GM12872 (cell line): ENCODE data around the gene ANKS3.
A peak's percentile ranks its signal among the peaks of the same experiment; 100 is the strongest.

Source experiments
- TF ChIP-seq, protein P1 (sequence below): IDR thresholded peaks from 3 replicates; pipeline ENCODE4 v1.5.1; 2011; ENCODE audit warnings: low read depth, mild to moderate bottlenecking, low read length, moderate library complexity; ENCODE audit not compliant: insufficient read depth

The ANKS3 gene

GRCh38 chr16:4656221-4656620 lies 77.8 kb downstream of the ANKS3 start:
- TF ChIP-seq, protein P1, sequence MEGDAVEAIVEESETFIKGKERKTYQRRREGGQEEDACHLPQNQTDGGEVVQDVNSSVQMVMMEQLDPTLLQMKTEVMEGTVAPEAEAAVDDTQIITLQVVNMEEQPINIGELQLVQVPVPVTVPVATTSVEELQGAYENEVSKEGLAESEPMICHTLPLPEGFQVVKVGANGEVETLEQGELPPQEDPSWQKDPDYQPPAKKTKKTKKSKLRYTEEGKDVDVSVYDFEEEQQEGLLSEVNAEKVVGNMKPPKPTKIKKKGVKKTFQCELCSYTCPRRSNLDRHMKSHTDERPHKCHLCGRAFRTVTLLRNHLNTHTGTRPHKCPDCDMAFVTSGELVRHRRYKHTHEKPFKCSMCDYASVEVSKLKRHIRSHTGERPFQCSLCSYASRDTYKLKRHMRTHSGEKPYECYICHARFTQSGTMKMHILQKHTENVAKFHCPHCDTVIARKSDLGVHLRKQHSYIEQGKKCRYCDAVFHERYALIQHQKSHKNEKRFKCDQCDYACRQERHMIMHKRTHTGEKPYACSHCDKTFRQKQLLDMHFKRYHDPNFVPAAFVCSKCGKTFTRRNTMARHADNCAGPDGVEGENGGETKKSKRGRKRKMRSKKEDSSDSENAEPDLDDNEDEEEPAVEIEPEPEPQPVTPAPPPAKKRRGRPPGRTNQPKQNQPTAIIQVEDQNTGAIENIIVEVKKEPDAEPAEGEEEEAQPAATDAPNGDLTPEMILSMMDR: no peak

DNA sequence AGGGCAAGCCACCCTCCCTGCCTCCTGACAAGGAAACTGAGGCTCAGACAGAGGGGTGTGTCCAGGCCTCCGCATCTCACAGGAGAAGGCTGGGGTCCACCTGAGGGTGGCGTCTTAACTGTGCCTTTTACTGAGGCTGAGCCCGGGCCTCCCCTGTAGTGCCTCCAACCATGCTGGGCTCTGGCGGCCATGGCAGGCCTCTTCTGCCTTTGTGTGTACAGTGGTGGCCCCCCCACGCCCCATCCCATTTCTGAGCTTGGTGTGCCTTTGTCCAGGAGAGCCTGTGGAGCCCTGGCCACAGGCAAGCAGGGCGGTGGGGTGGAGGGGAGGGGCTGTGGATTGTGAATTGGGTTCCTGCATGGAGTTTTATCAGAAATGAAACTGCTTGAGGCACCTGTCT lies 78.3 kb downstream of the ANKS3 start:
- TF ChIP-seq, protein P1: no peak

DNA sequence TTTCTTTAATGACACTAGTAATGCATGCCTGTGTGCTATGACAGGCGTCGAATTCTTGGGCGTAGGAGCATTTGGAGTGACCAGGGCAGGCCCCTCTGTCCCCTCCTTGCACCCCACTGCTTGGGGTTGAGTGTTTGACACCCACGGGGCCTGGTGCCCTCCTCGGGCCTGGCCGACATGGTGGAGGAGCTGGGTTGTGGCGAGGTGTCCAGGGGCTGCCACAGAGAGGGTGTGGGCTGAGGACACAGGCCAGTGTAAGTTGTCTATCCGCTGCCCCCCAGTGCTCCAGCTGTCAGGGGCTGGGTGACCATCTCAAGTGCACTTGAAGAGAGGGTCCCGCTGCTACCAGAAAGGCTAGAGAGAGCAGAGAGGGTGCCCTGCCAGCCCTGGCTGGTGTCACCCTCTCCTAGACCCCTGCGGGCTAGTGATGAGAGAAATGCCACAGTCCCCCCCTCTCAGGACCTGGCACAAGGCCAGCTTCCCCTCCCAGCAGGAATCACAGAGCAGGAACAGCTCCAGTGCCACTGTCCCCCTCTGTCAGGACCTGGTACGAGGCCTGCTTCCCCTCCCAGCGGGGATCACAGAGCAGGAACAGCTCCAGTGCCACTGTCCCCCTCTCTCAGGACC lies 79.0 kb downstream of the ANKS3 start:
- TF ChIP-seq, protein P1: no peak

DNA sequence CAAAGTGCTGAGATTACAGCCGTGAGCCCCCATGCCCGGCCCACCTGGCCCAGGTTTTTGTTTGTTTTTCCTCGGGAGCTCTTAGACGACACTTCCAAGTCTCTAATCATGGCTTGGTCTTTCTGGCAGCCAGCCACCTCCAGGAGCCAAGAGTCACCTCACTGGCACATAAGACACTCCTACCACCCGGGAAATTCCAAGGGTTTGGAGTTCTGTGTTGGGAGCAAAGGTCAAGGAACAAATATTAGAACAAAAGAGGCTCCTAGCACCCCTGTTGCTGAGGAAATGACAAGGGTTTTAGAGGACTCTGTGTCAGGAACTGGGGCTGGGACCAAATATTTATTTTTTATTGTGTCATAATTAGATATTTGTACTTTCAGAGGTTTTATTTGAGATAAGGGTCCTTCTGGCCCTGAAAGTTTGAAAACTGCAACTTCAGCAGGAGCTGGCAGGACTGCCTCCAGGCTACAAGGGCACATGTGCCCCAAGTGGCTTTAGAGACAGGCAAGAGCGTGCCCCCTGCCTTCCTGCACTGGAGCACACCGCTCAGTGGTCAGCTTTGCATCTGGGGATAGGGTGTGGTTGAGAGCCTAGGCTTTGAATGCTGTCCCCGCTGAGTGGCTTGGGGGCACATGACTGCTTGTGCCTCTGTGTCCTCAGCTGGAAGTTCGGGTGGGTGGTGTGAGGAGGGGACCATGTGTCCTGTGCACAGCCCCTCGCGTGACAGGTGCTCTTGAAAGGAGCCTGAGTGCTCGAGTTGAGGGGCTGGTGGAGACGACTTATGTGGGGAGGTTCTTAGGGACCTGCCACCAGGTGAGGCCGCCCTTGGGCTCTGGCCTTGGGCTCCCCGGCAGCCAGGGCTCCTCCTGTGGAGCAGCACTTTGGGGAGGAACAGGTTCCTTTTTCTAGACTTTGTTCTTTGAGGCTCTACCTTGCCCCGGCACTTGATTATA lies 79.8 kb downstream of the ANKS3 start:
- TF ChIP-seq, protein P1: no peak

DNA sequence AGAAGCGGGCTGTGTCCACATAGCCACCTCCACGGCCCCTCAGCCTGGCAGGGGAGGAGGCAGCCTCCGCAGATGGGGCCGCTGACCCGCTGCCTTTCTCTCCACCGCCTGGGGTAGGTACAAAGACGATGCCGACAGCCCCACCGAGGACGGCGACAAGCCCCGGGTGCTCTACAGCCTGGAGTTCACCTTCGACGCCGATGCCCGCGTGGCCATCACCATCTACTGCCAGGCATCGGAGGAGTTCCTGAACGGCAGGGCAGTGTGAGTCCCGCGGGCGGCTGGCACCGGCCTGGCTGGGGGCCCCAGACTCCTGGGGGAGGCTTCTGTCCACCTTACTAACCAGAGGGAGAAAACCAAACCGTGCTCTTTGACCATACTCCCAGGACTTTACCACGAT lies 81.5 kb downstream of the ANKS3 start:
- TF ChIP-seq, protein P1: no peak

DNA sequence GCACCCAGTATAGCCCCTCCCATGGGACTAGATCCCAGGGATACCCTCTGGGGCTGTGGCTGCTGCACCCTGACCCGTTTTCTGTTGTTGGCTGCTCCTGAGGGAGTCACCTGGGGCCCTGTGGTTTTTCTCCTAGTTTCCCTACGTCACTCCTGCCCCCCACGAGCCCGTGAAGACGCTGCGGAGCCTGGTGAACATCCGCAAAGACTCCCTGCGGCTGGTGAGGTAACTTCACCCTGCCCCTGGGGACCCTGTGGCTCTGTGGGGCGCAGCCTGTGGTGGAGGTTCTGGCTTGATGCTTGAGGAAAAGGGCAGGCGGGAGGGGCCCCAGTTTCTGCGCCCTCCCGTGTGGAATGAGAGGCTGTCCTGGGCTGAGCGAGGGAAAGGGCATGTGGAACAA lies 82.2 kb downstream of the ANKS3 start:
- TF ChIP-seq, protein P1: no peak

DNA sequence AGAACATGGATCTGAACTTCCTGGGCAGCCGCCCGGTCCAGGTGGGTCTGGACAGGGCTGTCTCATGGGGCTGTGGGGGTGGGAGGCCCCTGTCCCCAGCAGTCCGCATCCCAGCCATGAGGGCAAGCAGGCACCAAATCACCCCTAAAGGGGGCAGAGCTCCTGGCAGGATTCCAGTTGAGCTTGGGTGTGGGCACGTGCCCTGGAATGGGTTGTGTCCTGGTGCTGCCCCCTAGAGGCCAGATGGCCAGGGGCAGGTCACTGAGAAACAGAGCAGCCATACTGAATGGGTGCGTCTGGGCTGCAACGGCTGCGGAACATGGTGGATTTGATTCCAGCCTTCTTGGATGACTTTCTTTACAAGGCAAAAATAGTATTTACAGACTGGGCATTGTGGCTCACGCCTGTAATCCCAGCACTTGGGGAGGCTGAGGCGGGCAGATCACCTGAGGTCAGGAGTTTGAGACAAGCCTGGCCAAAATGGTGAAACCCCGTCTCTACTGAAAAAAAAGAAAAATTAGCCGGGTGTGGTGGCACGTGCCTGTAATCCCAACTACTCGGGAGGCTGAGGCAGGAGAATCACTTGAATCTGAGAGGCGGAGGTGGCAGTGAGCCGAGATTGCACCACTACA lies 83.5 kb downstream of the ANKS3 start:
- TF ChIP-seq, protein P1: peak; percentile 86
